ENCODE measurements around the gene DAAM1. TPM values are rescaled to one million over a fixed set of nuclear protein-coding genes. Genes with fewer than 3 reads are reported as not detected.

DAAM1 gene
- total RNA-seq, 4 donors from 2014 or later = 25.3 to 47.2 (median 37.8) TPM

DNA sequence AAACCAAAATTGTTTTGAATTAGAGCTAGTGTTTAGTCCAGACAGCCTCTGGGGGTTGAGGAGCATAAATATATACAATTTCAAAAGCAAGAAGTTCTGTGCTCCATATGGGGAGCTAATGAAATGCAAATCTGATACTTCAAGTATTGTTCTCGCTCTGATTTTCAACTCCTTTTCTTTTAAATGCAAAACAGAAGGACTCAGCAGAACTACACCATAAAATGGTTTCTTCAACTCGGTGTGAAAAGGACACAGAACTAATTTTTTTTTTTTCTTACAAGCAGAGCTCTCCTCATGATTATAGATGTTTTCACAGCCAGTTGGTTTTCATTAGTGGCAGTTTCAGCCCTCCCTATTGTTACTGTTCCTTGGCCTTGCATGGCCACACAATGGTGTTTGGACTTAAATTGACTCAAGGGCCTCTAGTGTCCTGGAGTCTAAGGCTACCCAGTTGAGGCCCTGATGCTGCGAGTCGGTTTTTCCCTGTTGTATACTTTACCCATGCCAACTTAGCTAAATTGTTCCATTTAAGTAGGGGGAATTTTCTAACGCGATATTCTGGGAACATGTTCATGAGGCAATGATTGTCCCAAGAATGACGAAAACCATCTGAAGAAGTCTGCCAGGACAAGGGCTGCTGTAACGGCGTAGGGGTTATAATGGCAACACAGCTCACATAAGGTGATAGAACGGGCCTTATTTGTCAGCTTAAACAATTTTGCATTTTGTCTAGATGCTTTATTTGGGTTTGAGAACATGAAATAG is 156.4 kb downstream of the DAAM1 start:
- no peaks in the 10 kb centered on the region for H3K27me3 ChIP-seq
- peaks cover 67 to 69% of the 10 kb centered on the region in 2 donors for H3K4me1 ChIP-seq
- H3K27ac ChIP-seq = peak overlapping the region; percentile 72 to 77 (median 73)
- H3K4me3 ChIP-seq (replicated peaks in 1 of 3) = no peak overlapping the region
- TF ChIP-seq, protein P1, sequence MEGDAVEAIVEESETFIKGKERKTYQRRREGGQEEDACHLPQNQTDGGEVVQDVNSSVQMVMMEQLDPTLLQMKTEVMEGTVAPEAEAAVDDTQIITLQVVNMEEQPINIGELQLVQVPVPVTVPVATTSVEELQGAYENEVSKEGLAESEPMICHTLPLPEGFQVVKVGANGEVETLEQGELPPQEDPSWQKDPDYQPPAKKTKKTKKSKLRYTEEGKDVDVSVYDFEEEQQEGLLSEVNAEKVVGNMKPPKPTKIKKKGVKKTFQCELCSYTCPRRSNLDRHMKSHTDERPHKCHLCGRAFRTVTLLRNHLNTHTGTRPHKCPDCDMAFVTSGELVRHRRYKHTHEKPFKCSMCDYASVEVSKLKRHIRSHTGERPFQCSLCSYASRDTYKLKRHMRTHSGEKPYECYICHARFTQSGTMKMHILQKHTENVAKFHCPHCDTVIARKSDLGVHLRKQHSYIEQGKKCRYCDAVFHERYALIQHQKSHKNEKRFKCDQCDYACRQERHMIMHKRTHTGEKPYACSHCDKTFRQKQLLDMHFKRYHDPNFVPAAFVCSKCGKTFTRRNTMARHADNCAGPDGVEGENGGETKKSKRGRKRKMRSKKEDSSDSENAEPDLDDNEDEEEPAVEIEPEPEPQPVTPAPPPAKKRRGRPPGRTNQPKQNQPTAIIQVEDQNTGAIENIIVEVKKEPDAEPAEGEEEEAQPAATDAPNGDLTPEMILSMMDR (IDR thresholded peaks at IDR 0.05) = no peak
- TF ChIP-seq POLR2A (IDR thresholded peaks at IDR 0.05) = no peak
- DNase-seq = no peak
- H3K36me3 ChIP-seq = no peaks in the 10 kb centered on the region
- 72 to 73% methylated on average over 10 of the region's 10 CpGs for WGBS, 2 donors
- intact Hi-C loops (cut with DNase I) = no loop called here
- H3K9me3 ChIP-seq = no peaks in the 10 kb centered on the region

DNA sequence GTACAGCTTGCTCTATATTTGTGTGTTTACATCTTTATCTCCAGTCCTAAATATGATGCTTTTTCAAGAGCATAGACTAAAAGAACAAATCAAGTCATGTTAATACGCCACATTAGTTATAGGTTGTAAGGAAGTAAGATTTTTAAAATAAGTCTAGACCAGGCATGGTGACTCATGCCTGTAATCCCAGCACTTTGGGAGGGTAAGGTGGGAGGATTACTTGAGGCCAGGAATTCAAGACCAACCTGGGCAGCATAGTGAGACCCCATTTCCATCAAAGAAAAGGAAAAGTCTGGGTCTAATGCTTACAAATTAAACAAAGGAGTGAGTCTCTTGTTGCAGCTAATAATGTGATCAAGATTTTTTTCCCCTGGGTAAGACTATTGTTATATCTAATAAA is 157.9 kb downstream of the DAAM1 start:
- Histone ChIP-seq H3K27me3 (no peaks in the 10 kb centered on the region), H3K36me3 (no peaks in the 10 kb centered on the region), H3K9me3 (no peaks in the 10 kb centered on the region), H3K27ac (peak overlapping the region in 1 of 3 donors; percentile 44), H3K4me3 (replicated peaks in 1 of 3) (no peak overlapping the region), H3K4me1 (peaks cover 56 to 58% of the 10 kb centered on the region in 2 donors)
- TF ChIP-seq POLR2A (IDR thresholded peaks at IDR 0.05) = no peak
- TF ChIP-seq, protein P1 (IDR thresholded peaks at IDR 0.05) = no peak
- no peak for DNase-seq
- intact Hi-C loops (cut with DNase I) = no loop called here
- 93 to 98% methylated on average over 1 of the region's 1 CpG for WGBS, 2 donors

DNA sequence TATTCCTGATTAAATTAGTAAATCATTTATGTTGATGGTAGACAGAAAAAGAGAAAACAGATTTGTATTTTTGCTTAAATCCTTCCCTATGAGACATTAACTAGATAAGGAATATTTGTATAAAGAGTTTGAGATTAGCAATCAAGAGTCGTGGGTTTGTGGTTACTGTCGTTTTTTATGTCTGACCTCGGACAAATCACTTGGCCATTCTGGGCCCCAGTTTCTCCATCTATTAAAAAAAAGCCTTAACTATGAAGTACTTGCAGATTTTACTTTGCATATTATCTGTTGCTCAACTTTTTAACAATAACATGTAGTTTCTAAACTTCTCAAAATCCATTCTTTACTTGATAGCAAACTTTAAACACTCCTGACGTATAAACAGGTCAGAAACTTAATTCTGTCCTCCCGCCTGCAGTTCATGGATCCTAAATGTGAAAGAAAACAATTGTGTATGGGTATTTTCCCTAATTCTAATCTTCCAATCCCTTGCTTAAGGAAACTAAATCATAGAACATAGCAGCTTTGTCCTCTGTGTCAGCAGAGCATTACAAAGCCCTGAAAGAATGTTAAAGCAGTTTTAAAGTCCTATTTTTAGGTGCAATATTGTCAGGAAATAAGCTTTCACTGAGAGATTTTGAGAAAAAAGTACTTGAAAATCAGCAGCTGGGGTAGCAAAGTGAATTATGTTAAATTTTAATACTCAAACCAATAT is 158.5 kb downstream of the DAAM1 start:
- intact Hi-C loops (cut with DNase I) = no loop called here
- Histone ChIP-seq H3K4me1 (peaks cover 50 to 52% of the 10 kb centered on the region in 2 donors), H3K9me3 (no peaks in the 10 kb centered on the region), H3K4me3 (replicated peaks in 1 of 3) (no peak overlapping the region), H3K27me3 (no peaks in the 10 kb centered on the region), H3K27ac (peak overlapping the region in 1 of 3 donors; percentile 44), H3K36me3 (no peaks in the 10 kb centered on the region)
- no peak for DNase-seq
- WGBS, 2 donors = 64 to 83% methylated on average over 5 of the region's 5 CpGs
- TF ChIP-seq, protein P1 (IDR thresholded peaks at IDR 0.05) = no peak
- no peak for TF ChIP-seq POLR2A (IDR thresholded peaks at IDR 0.05)

DNA sequence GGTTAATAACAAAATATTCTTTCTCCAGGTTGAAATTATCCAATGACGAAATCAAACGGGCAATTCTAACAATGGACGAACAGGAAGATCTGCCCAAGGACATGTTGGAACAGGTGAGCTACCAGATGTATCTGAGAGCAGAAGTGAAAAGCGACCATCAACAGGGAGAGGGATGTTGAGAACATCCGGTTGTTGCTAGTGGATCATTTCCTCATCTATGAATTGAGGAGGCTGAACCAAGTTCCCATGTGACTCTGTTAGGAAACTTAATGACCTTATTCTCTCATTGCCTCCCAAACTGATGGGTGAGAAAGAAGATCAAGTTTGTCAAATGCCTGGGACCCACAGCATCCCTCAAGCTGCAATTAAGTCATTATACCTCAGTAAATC is 159.0 kb downstream of the DAAM1 start:
- intact Hi-C loops (cut with DNase I) = no loop called here
- peaks cover 44 to 47% of the 10 kb centered on the region in 2 donors for H3K4me1 ChIP-seq
- H3K4me3 ChIP-seq (replicated peaks in 1 of 3) = no peak overlapping the region
- no peaks in the 10 kb centered on the region for H3K27me3 ChIP-seq
- WGBS, 2 donors = 84 to 88% methylated on average over 5 of the region's 5 CpGs
- no peak overlapping the region for H3K27ac ChIP-seq
- no peak for DNase-seq
- TF ChIP-seq POLR2A (IDR thresholded peaks at IDR 0.05) = no peak
- TF ChIP-seq, protein P1 (IDR thresholded peaks at IDR 0.05) = no peak
- H3K9me3 ChIP-seq = no peaks in the 10 kb centered on the region
- no peaks in the 10 kb centered on the region for H3K36me3 ChIP-seq

DNA sequence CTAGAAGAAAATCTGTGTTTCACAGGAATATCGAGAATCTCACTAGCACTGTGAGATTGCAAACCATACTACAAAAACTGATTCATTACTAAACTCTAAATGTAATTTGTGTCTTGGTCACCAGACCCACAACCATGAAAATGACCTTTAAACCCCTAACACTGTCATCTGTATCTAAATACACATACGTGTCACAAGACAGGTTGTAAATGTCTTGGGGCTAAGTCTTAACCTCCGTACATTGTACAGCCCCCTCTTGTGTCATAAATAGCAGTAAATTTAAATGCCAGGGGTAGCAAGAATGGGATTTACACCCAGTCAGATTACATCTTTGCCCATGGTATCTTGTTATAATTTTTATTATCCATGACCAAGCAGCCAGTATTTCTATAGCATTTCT is 159.4 kb downstream of the DAAM1 start:
- no peak for TF ChIP-seq POLR2A (IDR thresholded peaks at IDR 0.05)
- no peak overlapping the region for H3K27ac ChIP-seq
- H3K4me1 ChIP-seq = peaks cover 40 to 42% of the 10 kb centered on the region in 2 donors
- H3K4me3 ChIP-seq (replicated peaks in 1 of 3) = no peak overlapping the region
- 93 to 96% methylated on average over 3 of the region's 3 CpGs for WGBS, 2 donors
- intact Hi-C loops (cut with DNase I) = no loop called here
- no peaks in the 10 kb centered on the region for H3K9me3 ChIP-seq
- H3K27me3 ChIP-seq = no peaks in the 10 kb centered on the region
- DNase-seq = no peak
- no peaks in the 10 kb centered on the region for H3K36me3 ChIP-seq

Measured in thyroid gland (tissue), 4 donors.